Embryonic facial prominence (tissue), 1 donor: ENCODE data around the gene SYT7.

ENCODE experiments used
- DNase-seq: peaks from one replicate; pipeline ENCODE4 v3.0.0-alpha.2; 2016; ENCODE audit errors: extremely low spot score

SYT7 gene

GRCh38 chr11:61609000-61609979, 28.4 kb upstream of the SYT7 start:
- DNase-seq, result no peak

GRCh38 chr11:61607920-61608599, 27.2 kb upstream of the SYT7 start:
- DNase-seq, result no peak

- DNase-seq, result no peak
Observed at GRCh38 chr11:61607426-61607825, 26.6 kb upstream of the SYT7 start.

- no peak for DNase-seq
Observed at GRCh38 chr11:61603667-61604066, 22.8 kb upstream of the SYT7 start.

DNA sequence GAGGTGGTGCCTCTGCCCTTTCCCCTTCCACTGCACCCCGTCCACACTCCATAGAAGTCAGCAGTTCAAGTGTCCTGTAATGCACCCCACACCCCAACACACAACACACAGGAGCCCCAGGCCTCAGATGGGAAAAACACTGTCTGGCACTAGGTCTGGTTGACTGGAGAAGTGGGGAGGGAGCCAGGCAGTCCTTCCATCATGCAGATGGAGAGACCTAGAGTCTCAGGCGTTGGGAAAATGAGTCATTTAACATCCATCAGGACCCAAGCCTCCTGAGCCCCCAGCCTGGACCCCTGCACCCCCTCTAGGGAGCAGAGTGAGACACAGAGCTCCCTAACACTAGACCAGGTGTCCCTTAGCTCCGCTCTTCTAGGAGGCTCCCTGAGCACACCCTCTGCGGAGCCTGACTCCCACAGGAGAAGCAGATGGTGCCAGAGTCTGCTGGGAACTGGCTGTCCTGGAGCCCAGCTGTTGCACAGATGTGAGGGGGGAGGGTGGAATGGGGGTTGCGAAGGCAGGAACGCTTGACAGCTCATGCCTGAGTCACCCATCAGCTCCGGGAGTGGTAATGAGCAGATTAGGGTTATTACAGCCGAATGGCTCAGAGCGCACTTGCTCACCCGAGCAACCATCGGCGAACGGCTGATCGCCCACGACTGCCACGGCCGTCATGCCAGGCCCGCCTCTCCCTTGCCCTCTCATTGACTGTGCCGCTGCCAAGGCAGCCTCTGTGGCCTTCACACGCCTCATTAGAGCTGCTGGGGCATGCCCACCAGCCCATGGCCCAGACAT, 22.1 kb upstream of the SYT7 start:
- DNase-seq, result no peak

GRCh38 chr11:61601512-61601911, 20.6 kb upstream of the SYT7 start:
- DNase-seq, result no peak

DNA sequence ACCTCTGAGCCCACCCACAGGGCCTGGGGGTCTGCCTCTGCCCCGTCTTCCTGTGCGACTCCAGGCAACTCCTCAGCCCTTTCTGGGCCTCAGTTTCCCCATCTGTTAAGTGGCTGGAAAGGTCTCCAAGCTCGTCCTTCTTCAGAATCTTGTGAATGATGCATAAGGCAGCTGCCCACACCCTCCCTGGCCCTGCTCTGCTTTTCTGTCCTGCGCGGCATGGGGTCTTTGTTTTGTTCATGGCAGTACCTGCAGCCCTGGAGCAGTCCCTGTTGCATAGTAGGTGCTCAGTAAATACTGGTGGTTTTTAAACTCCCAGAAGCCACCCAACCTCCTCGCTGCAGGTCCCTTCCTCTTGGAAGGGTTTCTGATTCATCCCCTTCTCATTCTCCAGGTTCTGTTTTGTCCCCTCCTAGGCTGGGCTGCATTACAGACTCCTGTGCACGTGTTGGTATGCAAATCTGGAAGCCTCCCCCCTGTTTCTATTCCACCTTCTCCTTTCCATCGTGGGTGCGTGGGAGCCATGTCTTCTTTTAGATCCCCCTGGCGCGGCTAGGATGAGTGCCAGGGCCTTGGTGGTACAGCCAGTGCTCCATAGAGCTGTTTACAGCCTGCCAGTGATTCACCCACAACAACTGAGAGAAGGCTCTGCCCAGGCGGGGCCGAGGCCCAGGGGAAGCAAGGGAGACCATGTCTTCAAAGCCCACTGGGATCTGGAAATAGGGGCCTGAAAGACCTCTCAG, 19.3 kb upstream of the SYT7 start:
- no peak for DNase-seq

DNA sequence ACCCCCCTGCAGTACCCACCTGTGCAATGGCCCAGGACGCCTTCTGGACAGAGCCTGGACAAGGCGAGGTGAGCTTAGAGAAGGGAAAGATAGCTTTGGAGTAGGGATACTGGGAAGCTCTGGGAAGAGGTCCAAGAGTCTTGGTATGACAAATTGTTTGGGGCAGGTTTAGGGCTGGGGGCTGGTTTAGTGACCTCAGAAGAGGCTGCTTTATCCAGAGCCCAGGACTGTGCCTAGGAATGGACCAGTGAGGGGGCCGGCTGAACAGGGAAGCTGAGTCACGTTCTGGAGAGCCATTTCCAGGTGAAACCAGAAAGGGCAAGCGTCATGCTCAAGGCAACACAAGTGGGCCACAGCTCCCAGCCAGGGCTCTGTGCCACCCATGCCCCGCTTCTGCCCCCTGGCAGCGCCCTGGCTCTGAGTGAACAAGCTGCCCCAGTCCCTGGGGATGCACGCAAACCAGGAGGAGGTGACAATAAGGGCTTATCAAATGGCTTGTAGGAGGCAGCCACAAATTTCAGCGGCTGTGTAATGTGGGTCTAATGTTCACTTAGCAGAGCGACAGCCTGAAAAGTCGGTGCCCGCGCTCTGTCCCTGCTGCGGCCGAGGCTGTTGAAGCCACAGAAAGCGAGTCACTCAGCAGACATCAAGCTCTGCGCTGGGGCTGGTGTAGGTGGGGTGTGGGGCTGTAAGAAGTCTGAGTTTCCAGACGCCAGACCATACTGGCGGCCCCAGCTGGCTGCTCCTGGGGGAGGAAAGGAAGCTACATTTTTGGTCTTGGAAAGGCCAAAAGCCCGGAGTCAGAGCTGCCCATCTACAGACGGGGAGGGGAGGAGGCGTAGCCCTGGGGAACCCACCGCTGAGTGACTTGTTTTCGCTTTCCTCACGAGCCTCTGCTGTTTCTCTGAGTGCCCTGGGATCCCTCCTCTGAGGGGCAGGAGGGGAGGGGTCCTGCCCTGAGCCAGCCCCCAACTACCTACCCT, 18.3 kb upstream of the SYT7 start:
- DNase-seq, result no peak

DNA sequence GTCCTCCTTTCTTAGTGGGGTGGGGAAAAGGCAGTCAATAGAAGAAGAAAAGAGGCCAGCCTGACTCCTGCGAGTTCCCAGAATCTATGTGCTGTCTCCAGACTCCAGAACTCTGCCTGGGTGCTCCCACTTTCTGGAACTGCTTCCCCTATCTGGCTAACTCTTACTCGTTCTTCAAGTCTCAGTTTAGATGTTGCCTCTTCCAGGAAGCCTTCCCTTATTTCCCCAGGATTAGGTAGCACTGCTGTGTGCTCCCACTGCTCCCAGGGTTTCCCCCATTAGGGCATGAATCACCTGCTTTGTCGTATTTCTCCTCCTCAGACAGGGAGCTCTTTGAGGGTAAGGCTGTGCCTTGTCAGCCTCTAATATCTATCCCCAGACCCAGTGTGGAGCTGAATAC, 17.5 kb upstream of the SYT7 start:
- DNase-seq, result no peak

- no peak for DNase-seq
Observed at GRCh38 chr11:61596990-61597389, 16.1 kb upstream of the SYT7 start.

DNA sequence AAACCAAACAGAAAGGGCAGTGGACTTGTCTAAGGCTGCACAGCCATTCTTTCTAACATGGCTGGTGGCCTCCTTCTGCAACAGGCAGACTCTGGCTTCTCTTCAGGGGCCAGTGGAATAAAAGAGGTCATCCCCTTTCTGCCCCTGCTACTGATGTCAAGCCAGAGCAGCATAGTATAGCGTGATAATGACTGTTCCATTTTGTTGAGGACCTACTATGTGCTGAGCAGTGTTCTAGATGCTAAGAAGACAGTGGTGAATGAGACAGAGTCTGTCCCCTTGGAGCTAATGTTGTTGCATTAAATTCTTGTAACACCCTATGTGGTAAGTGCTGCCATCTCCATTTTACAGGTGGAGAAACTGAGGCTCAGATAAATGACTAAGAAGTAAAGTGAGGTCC, 15.7 kb upstream of the SYT7 start:
- DNase-seq, result no peak

- no peak for DNase-seq
Observed at GRCh38 chr11:61594907-61595257, 14.0 kb upstream of the SYT7 start.

DNA sequence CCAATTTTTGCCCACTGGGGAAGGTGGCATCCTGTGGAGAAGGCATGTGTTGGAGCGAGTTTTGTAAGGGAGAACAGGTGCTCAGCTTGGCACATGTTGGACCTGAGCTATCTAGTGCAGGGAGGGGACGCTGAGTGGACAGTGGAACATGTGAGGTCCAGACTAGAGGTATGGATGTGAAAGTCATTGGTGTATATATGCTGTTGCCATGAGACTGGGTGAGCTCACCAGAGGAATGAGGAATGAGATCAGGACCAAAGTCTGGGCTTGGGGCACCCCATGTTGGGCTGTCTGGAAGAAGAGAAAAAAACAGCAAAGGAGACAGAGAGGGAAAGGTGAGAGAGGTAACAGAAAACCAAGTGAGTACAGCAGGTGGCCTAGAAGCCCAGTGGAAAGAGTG, 12.3 kb upstream of the SYT7 start:
- no peak for DNase-seq

DNA sequence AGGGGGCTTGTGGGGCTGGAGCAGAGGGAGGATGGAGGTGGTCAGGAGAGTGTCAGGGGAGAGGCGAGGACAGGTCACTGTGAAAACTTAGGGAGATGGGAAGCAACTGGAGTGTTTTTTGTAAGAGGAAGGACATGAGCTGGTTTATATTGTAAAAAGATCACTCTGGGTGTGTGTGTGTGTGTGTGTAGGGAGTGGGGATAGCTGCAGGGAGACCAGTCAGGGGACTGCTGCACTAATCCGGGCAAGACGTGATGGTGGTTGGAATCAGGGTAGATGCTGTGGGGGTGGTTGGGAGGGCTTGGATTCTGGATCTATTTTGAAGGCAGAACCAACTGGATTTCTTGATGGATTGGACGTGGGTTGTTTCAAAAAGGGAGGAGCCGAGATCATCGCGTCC, 11.3 kb upstream of the SYT7 start:
- DNase-seq, result no peak

DNA sequence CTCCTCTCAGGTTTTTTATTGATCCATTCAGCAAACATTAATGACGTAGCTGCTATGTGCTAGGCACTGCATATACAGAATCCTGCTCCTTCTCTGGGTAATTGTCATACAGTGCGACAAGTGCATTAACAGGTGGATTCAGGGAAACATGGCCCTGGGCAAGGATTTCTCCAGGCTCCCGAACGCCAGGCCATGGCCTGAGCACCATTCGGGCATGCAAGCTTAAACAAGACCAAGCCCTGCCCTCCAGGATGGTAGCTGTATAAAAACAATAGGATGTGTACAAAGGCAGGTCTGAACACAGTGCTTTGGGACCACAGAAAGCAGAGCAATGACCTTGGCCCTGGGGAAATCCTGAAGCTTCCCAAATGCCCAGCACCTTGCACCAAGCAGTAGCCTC, 9.1 kb upstream of the SYT7 start:
- no peak for DNase-seq

DNA sequence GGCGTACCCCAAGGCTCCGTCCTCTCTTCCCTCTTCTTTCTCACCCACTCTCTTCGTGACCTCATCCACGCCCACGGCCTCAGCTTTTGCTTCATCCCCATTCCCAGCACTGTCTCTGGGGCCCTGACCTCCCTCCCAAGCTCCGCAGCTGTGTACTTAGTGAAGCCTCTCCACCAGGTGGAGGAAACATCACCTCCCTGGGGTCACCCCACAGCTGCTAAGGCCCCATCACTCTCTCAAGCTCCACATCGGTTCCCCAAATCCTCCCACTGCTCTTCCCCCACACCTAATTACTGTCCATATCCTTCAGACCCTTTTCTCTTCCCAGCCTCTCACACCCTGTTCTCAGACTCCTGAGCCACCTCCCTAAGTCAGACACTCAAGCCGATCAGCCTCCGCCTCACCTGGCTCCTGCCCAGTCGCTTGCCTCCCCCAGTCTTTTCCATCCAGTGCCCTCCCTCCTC, 7.9 kb upstream of the SYT7 start:
- DNase-seq, result no peak

DNA sequence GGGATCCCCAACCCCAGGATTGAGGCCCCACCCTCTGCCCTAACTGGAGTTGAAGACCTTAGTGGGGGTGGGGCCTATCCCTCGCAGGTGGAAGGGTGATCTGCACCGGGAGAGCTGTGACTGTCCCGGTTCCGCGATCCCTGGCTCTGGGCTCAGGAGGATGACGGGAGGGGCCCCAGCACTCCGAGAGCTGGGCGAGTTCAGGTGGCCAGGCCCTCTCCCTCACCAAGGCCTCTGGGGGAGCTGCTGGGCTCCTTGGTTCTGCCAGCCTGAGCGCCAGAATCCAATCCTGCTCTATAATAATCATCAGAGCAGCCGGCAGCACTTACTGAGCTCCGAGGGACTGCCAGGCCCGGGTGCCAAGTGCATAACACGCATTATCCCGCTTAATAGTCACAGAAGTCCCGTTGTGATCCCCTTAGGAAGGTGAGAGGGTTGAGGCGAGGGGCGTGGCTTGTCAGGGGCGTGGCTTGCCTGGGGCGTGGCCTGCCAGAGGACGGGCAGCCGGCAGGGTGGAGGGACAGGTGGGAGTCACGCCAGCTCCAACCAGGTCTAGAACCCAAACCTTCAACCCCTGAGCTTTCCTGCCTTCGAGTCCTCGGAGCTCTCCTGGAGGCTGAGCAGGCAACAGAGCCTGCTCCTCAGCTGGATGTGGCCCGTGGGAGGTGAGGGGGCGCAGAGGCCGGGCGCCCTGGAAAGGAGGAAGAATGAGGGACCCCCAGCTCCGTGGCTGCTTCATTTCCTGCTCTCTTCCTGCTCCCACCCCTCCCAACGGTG, 7.3 kb upstream of the SYT7 start:
- DNase-seq, result no peak

DNA sequence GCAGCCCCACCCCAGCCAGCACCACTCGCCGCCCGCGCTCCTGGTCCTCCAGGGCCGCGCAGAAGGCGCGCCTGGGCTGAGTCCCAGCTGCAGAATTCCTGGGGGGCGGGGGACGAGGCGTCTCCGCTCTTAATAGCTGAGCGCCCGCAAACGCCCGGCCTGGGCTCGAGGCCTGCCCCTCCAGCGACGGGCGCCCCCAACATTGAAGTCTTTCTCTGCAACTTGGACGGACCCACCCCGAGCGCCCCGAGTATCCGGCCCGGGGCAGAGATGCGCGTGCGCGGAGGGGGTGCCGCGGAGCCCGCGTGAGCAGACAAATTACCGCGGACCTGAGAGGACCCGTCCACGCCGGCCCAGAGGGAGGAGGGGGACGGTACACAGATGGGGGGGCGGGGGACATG, 6.7 kb upstream of the SYT7 start:
- DNase-seq, result no peak

- DNase-seq, result no peak
Observed at GRCh38 chr11:61586792-61587430, 6.0 kb upstream of the SYT7 start.
